ENCODE data around the gene FBXO31. TPM values are rescaled to one million over a fixed set of nuclear protein-coding genes. Genes with fewer than 3 reads are reported as not detected.
A peak's percentile ranks its signal among the peaks of the same experiment; 100 is the strongest.

FBXO31 gene
- total and polyA plus RNA-seq, 12 donors, result 15.1 to 94.3 (median 72.4) TPM

- intact Hi-C loops (cut with DNase I), result no loop called here
- WGBS, 2 donors, result 88 to 90% methylated on average over 8 of the region's 8 CpGs
Measured at GRCh38 chr16:87350031-87350430, 33.5 kb downstream of the FBXO31 start.

GRCh38 chr16:87348616-87349157, 34.9 kb downstream of the FBXO31 start:
- H3K9me3 ChIP-seq, result no peaks in the 10 kb centered on the region
- H3K4me1 ChIP-seq, result peaks cover 0 to 36% (median 16%) of the 10 kb centered on the region in 9 donors
- no peak overlapping the region for H3K4me3 ChIP-seq
- H3K27me3 ChIP-seq, result no peaks in the 10 kb centered on the region
- H3K36me3 ChIP-seq, result peaks cover 0 to 64% (median 13%) of the 10 kb centered on the region in 9 donors
- no peak for ATAC-seq
- intact Hi-C loops (cut with DNase I), result no loop called here
- WGBS, 2 donors, result 94% methylated on average over 13 of the region's 13 CpGs
- no peak overlapping the region for H3K27ac ChIP-seq
- no peak for TF ChIP-seq CTCF (IDR thresholded peaks at IDR 0.05)
- peak in 1 of 2 donors; percentile 6 for DNase-seq

More at GRCh38 chr16:87350031-87350430, 33.5 kb downstream of the FBXO31 start:
- Histone ChIP-seq H3K27ac (no peak overlapping the region), H3K4me3 (no peak overlapping the region), H3K9me3 (no peaks in the 10 kb centered on the region), H3K36me3 (peaks cover 0 to 61% (median 10%) of the 10 kb centered on the region in 9 donors), H3K4me1 (peaks cover 0 to 23% (median 11%) of the 10 kb centered on the region in 9 donors), H3K27me3 (no peaks in the 10 kb centered on the region)
- no peak for TF ChIP-seq CTCF (IDR thresholded peaks at IDR 0.05)
- ATAC-seq (no peak), DNase-seq (peak in 1 of 2 donors; percentile 1)

- 95 to 96% methylated on average over 13 of the region's 13 CpGs for WGBS, 2 donors
- no peak overlapping the region for H3K27ac ChIP-seq
- TF ChIP-seq CTCF (IDR thresholded peaks at IDR 0.05), result no peak
- H3K9me3 ChIP-seq, result no peaks in the 10 kb centered on the region
- no peaks in the 10 kb centered on the region for H3K27me3 ChIP-seq
- intact Hi-C loops (cut with DNase I), result no loop called here
- ATAC-seq (no peak), DNase-seq (peak in 1 of 2 donors; percentile 3)
- peaks cover 0 to 36% (median 16%) of the 10 kb centered on the region in 9 donors for H3K4me1 ChIP-seq
- no peak overlapping the region for H3K4me3 ChIP-seq
- peaks cover 0 to 64% (median 16%) of the 10 kb centered on the region in 9 donors for H3K36me3 ChIP-seq
Measured at GRCh38 chr16:87347932-87348615, 35.5 kb downstream of the FBXO31 start.

GRCh38 chr16:87346517-87347060, 37.0 kb downstream of the FBXO31 start:
- no peak for TF ChIP-seq CTCF (IDR thresholded peaks at IDR 0.05)
- WGBS, 2 donors, result 94 to 96% methylated on average over 21 of the region's 21 CpGs
- H3K4me3 ChIP-seq, result no peak overlapping the region
- H3K4me1 ChIP-seq, result peaks cover 0 to 33% (median 16%) of the 10 kb centered on the region in 9 donors
- intact Hi-C loops (cut with DNase I), result no loop called here
- ATAC-seq (no peak), DNase-seq (no peak)
- H3K27ac ChIP-seq, result no peak overlapping the region
- H3K36me3 ChIP-seq, result peaks cover 0 to 73% (median 28%) of the 10 kb centered on the region in 9 donors
- H3K27me3 ChIP-seq, result no peaks in the 10 kb centered on the region
- H3K9me3 ChIP-seq, result no peaks in the 10 kb centered on the region

Measured in heart right ventricle (tissue), 16 donors.